ENCODE results near the gene CLCN6.

CLCN6 gene

GRCh38 chr1:11856698-11857097, 50.7 kb downstream of the CLCN6 start:
- no peak for DNase-seq

GRCh38 chr1:11857164-11857851, 51.3 kb downstream of the CLCN6 start:
- DNase-seq: no peak

GRCh38 chr1:11858158-11858557, 52.2 kb downstream of the CLCN6 start:
- no peak for DNase-seq

- no peak for DNase-seq
Measured at GRCh38 chr1:11858613-11858967, 52.6 kb downstream of the CLCN6 start, which contains the start of gene NPPB. Gene NPPB, minus strand, starts transcription at chr1:11858945. Its CDS starts 112 bp downstream, at chr1:11858833.

- DNase-seq: no peak
Measured at GRCh38 chr1:11858968-11859871, 53.2 kb downstream of the CLCN6 start.

GRCh38 chr1:11860083-11860482, 54.1 kb downstream of the CLCN6 start:
- no peak for DNase-seq

GRCh38 chr1:11860587-11860986, 54.6 kb downstream of the CLCN6 start:
- no peak for DNase-seq

- DNase-seq: no peak
Measured at GRCh38 chr1:11862890-11863289, 56.9 kb downstream of the CLCN6 start.

GRCh38 chr1:11868331-11868980, 62.5 kb downstream of the CLCN6 start:
- no peak for DNase-seq

GRCh38 chr1:11869104-11869503, 63.1 kb downstream of the CLCN6 start:
- no peak for DNase-seq

GRCh38 chr1:11869650-11870207, 63.7 kb downstream of the CLCN6 start:
- DNase-seq: no peak

GRCh38 chr1:11872545-11872944, 66.6 kb downstream of the CLCN6 start:
- DNase-seq: no peak

GRCh38 chr1:11873395-11874257, 67.6 kb downstream of the CLCN6 start:
- DNase-seq: no peak

GRCh38 chr1:11874258-11874562, 68.2 kb downstream of the CLCN6 start:
- no peak for DNase-seq

GRCh38 chr1:11874624-11875023, 68.6 kb downstream of the CLCN6 start:
- no peak for DNase-seq

GRCh38 chr1:11875094-11875493, 69.1 kb downstream of the CLCN6 start:
- no peak for DNase-seq

GRCh38 chr1:11877074-11877473, 71.1 kb downstream of the CLCN6 start:
- no peak for DNase-seq

GRCh38 chr1:11878081-11878890, 72.3 kb downstream of the CLCN6 start:
- no peak for DNase-seq

GRCh38 chr1:11878891-11879190, 72.8 kb downstream of the CLCN6 start:
- no peak for DNase-seq

GRCh38 chr1:11879311-11880180, 73.6 kb downstream of the CLCN6 start:
- DNase-seq: no peak

GRCh38 chr1:11880181-11880575, 74.2 kb downstream of the CLCN6 start:
- no peak for DNase-seq

Measured in NCI-H1694 treated with DMSO at 0.1 percent for 48 hours (cell line).